Activated T-cell treated with anti-CD3 and anti-CD28 coated beads, Interleukin-2, amount 50 U/mL, for 48 hours (primary cell): Measurements from ENCODE around the gene GUCA1C.

Experiments used
- DNase-seq, 2 experiments: peaks; one replicate each; pipeline ENCODE4 v3.0.0-alpha.2; 2020

Gene GUCA1C

DNA sequence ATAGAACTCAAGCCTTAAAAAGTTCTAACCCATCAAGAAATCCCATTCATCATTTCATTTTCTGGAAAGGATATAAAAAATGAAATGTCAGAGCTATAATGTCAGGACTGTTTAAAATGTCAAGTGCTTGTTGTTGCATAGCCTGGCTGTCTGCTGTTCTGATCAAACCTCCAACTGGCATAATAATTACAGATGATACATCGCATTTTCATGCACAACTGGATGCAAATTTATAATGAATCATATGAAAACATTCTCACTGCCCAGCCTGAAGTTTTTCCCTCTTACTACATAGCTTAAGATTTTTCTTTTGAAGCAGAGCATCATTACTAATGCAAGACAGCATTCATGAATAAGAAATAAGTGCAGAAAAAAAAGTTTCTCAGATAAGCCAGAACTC is 46.5 kb downstream of the GUCA1C start:
- DNase-seq: no peak

DNA sequence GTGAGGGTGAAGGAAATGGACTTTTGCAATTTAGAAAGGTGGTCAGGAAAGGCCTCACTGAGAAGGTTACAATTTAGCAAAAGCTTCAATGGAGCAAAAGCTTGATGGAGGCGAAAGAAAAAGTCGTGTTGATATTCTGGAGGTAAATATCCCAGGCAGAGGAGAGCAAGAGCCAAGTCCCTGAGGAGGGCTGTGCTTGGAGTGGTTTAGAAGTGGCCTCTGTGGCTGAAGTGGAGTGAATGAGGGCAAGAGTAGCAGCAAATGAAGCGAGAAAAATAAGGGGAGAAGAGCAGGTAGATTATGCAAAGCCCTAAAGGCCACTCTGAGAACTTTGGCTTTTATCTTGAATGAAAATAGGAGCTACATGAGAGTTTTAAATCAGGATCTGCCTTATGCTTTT is 54.1 kb downstream of the GUCA1C start:
- DNase-seq: no peak

DNA sequence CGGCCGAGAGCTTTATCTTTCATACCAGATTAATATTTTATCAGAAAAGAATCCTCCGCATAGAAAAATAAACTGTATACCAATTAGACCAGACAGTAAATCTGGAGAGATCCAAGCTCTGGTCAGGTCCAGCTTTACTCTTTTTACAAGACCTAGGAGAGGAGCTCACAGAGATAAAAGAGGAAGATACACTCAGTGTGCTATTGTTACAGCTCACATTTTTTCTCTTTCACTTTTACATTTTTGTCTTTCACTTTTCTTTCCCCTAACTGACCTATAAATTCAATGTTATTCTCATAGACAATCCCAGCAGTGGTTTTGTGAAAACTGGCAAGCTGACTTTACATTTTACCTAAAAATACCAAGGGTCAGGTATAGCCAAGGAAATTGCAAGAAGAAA is 55.8 kb downstream of the GUCA1C start:
- DNase-seq: no peak

DNA sequence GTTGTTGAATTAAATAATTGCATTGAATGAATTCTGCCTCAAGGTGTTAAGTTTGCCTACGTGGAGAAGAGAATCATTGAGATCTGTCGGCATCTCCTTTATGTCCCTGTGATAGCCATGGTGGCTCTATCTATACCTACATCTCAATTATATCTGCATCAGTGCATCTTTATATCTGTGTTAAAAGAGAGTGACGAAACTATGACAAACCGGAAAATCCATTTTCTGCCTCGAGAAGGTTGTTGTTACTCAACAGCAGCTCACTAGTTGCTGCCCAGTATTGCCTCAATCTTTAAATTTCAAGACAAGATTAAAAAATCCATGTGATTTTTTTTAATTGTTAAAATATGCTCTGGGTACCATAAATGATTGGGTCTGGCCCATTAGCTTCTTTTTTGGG is 58.7 kb downstream of the GUCA1C start:
- no peak for DNase-seq

DNA sequence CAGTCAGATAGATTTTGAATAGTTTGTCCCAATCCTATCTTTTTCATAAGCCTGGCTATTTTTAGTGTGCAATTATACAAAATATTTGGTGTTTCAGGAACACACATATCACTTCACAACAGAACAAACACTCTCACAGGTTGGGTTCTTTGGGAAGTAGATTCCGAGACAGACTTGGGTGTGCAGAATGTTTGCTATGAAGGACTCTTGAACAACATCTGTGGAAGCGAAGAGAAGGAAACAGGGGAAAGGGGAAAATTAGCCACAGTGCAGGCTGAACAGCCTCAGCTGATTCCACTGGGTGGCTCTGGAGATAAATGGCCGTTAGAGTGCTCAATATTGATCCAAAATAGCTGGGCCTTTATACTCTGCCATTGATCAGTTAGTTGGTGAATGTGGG is 61.8 kb downstream of the GUCA1C start:
- no peak for DNase-seq

DNA sequence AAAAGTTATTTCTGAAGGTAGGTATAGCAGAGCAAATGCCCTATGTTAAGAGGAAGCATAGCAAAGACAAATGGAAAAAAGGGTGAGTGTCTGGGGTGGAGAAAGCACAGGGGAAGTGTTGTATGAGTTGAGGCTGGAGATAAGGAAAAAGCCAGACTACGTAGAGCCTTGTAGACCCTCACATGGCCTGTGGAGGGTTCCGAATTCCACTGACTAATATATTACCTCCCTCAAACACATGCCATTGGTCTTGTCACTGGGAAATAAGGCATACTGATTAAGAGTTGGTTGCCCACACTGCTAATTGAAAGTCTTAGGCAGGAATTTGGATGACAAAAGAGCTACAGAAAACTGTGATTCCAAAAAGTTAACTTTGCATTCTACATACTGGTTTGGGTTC is 65.9 kb downstream of the GUCA1C start:
- DNase-seq: no peak

DNA sequence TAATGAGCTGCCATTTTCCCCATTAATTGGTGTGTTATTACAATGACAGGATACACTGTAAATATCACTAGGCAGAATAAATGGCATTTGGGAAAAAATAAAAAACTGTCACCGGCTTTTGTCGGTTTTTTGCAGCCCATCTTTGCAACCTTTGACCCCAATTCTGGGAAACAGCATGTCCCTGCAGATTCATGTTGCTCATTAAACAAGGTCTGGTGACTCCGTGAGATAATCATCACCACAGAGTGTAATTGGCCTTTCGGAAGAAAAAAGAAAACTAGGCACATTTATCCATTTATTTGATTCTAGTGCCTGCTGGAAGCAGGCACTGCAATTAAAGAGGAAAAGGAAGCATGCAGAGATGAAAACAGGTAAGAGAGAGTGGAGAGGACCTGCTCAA is 66.6 kb downstream of the GUCA1C start:
- DNase-seq: no peak

DNA sequence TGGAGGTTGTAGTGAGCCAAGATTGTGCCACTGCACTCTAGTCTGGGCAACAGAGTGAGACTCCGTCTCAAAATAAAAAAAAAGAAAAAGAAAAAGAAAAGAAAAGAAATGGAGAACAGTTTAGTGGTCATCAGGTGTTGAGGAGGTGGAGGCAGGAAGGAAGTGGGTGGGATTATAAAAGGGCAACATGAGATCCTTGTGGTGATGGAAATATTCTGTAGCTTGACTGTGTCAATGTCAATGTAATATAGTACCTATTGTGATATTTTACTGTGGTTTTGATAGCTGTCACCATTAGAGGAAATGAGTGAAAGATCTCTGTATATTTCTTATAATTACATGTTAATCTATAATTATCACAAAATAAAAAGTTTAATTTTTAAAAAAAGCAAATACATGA is 70.3 kb downstream of the GUCA1C start:
- DNase-seq: no peak

DNA sequence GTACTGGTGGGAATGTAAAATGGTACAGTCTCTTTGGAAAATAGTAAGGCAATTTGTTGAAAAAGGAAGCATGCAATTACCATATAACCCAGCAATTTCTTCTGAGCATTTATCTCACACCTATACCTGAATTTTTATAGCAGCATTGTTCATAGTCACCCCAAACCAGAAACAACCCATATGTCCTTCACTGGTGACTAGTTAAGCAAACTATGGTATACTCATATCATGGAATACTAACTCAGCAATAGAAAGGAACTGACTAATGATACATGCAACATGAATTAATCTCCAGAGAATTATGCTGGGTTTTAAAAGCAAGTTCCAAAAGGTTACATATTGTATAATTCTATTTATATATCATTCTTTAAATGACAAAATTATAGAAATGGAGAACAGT is 70.9 kb downstream of the GUCA1C start:
- no peak for DNase-seq

DNA sequence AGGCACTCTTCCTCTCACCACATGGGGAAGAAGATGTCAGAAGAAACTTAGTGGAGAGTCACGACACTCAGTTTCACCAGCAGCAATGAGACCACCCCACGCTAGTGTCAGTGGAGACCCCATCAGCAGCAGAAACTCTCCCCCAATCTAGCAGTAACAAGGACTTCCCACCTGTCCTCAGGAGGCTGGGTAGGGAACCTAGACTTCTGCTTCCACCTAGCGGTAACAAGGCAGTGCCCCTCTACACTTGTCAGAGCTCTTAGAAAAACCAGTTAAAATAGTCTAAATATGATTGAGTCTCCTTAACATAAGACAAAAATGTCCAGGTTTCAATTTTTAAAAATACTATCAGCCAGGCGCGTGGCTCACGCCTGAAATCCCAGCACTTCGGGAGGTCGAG is 73.8 kb downstream of the GUCA1C start:
- DNase-seq: no peak

DNA sequence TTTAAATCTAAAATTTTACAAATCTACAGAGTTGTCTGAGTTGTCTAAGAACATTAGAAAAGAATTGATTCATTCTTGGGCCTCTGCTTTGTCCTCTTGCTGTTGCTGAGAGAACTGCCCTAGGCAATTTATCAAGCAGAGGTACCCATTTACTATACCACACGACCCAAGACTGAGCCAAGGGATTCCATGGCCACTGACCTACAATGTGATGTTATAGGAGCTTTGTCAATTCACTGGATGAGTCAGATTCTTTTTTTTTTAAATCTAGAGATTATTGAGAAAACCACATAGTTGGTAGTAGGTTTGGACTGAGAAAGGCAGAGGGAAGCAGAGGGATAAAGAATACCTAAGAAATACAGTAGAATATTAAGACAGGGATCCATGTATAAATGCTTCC is 75.8 kb downstream of the GUCA1C start:
- DNase-seq: no peak

DNA sequence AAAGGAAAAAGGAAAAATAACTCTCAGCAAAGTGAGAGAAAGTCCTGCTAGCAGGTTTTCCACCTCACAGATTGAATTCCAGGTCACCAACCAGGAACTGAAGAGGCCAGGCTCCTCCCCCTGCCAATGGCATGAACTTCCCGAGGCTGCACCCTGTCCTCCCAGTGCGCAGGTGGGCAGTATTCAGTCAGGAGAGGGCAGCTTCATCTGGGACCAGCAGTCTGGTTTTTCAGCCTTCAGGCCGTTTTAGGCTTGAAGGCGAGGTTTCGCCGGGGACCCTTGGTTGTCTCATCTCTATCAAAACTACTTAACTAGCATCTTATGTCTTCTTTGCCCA is 89.9 kb downstream of the GUCA1C start:
- DNase-seq: no peak

DNA sequence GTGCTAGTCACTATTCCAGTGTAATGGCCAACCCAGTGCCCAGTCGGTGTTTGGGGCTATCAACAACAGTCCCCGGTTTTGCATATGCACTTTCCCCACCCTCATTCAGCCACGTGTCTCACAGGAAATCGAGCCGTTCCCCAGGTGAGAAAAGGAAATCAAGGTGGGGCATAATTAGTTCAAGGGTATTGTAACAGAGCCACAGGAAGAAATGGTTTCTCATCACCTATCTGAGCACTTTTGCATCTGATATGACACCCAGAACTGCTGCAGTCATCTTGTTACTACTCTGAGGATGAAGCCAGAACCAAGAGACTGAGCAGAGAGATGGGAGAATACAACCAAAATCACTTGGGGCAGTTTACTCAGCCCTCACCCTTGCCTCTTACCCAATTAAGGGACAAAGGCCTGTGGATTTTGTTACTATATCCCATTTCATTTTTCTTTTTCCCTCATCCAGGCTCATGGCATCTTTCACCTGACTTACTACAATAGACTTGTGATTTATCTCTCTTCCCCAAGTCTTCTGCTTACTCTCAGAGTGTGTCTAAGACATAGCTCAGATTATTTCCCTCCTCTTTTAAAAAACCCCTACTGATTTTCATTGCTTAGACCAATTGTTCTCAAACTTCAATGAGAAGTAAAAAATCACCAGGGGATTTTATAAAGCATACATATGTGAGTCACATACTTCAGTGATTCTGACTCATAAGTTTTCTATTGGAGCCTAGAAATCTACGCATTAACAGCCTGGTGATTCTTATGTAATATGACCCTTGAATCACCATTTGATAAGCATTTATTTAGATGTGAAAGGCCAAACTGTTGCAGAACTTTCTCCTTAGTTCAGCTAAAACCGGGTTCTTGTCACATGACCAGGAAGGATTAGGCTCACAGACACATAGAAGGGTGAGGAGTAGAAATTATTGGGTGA is 90.5 kb downstream of the GUCA1C start:
- peak; percentile 52 for DNase-seq

DNA sequence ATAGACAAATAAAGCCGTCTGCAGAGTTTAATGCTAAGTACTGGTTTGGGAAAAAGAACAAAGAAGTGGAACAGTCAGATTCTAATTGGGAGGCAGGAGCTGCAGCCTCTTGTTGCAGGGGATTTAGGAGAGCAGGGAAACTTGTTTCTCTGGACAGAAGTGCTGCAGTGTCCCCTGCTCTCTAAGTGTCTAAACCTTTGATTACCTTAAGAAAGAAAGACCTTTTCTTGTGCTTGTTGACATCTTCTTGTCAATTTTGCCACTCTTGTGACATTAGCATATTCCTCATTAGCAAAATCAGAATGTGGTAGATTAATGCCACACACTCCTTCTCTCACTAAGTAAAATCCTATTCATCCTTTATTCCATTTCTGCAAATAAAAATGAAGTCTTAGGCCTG is 92.3 kb downstream of the GUCA1C start:
- no peak for DNase-seq
